Tibial artery (tissue), 4 donors: ENCODE data around the gene MRPL40.
A peak's percentile ranks its signal among the peaks of the same experiment; 100 is the strongest.

Source experiments
- DNase-seq, 2 donors: peaks; one replicate each; pipeline ENCODE4 v3.0.0-alpha.2; 2019
- H3K27ac ChIP-seq, 2 donors: fragments of 200-600 bp; sonication (generic) in 1 of 2; 1 replicate in 1 of 2; 2 replicates in 1 of 2; pipeline ENCODE4 v1.5.1; 2018 to 2019; ENCODE audit warnings: mild to moderate bottlenecking in 1 of 2
- H3K27me3 ChIP-seq, 2 donors: fragments of 200-600 bp; sonication (generic) in 1 of 2; one replicate each; pipeline versions ENCODE4 v1.5.1 to v1.6.0; 2016 to 2019
- H3K36me3 ChIP-seq, 3 donors: fragments of 200-600 bp; sonication (generic) in 2 of 3; one replicate each; pipeline ENCODE4 v1.5.1; 2016 to 2019; ENCODE audit warnings: mild to moderate bottlenecking in 2 of 3
- H3K4me1 ChIP-seq, 4 donors: fragments of 200-600 bp; sonication (generic) in 2 of 4; 1 replicate in 3 of 4; 2 replicates in 1 of 4; pipeline ENCODE4 v1.5.1; 2016 to 2019
- H3K4me3 ChIP-seq, 2 donors: fragments of 200-600 bp; sonication (generic) in 1 of 2; 1 replicate in 1 of 2; 2 replicates in 1 of 2; pipeline ENCODE4 v1.5.1; 2018 to 2019; ENCODE audit warnings: mild to moderate bottlenecking in 2 of 2
- H3K9me3 ChIP-seq, 3 donors: fragments of 200-600 bp; sonication (generic) in 1 of 3; one replicate each; pipeline ENCODE4 v1.5.1; 2016 to 2019
- intact Hi-C: fragments of 100-400 bp; cut with DNase I; formaldehyde crosslinking; loops from one replicate; pipeline ENCODE4 v1.15.0; 2023; ENCODE audit warnings: low total_unique reads
- TF ChIP-seq, protein P1 (sequence below), 2 experiments: fragments of 200-600 bp in 1 of 2; fragments of 450-650 bp in 1 of 2; IDR thresholded peaks; one replicate each; pipeline ENCODE4 v1.5.1; 2017 to 2019; ENCODE audit warnings: antibody characterized with exemption in 2 of 2, mild to moderate bottlenecking in 1 of 2, moderate library complexity in 1 of 2

The MRPL40 gene

DNA sequence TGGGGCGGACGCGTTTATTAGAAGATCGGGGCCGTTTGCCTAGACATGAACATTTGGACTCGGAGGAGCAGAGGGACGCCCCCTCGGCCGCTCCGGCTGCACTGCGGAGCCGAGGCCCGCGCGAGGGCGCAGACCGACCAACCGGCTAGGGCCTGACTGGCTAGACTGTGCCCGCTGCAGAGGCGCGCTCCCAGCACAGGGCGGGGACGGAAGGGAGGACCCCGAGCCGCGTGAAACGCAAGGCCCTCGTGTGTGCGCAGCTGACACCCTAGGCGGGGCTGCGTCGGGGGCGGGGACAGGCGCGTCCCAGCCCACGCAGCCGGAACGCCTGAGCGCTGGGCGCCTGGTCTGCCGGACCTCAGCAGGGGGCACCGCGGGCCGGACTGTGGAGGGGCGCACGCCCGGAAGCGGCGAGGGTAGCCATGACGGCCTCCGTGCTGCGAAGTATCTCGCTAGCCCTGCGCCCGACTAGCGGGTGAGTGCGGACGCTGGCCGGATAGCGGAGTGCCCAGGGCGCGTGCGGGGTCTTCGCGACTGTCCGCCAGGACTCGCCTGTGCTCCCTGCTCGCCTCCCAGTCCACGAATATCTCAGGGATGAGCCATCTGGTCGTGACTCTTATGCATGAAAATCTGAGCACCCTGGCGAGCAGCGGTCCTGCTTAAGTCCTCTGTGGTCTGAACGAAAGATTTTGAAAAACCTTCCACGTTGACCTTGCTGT, at the start of gene MRPL40:
TSS of gene MRPL40 (plus strand) at position 413 of the 719 bp plus-strand sequence. CDS start at position 423, 10 bp downstream.
- Histone ChIP-seq H3K36me3 (peaks cover 11 to 29% (median 13%) of the 10 kb centered on the region in 3 donors), H3K4me1 (peaks cover 0 to 31% (median 26%) of the 10 kb centered on the region in 4 donors), H3K27me3 (no peaks in the 10 kb centered on the region), H3K4me3 (peak within 1 kb of the TSS; percentile 80), H3K9me3 (no peaks in the 10 kb centered on the region), H3K27ac (peak within 1 kb of the TSS; percentile 90 to 93)
- TF ChIP-seq, protein P1, sequence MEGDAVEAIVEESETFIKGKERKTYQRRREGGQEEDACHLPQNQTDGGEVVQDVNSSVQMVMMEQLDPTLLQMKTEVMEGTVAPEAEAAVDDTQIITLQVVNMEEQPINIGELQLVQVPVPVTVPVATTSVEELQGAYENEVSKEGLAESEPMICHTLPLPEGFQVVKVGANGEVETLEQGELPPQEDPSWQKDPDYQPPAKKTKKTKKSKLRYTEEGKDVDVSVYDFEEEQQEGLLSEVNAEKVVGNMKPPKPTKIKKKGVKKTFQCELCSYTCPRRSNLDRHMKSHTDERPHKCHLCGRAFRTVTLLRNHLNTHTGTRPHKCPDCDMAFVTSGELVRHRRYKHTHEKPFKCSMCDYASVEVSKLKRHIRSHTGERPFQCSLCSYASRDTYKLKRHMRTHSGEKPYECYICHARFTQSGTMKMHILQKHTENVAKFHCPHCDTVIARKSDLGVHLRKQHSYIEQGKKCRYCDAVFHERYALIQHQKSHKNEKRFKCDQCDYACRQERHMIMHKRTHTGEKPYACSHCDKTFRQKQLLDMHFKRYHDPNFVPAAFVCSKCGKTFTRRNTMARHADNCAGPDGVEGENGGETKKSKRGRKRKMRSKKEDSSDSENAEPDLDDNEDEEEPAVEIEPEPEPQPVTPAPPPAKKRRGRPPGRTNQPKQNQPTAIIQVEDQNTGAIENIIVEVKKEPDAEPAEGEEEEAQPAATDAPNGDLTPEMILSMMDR (IDR thresholded peaks at IDR 0.05), result no peak
- intact Hi-C loops, result no loop called here
- peak; percentile 92 to 97 for DNase-seq

DNA sequence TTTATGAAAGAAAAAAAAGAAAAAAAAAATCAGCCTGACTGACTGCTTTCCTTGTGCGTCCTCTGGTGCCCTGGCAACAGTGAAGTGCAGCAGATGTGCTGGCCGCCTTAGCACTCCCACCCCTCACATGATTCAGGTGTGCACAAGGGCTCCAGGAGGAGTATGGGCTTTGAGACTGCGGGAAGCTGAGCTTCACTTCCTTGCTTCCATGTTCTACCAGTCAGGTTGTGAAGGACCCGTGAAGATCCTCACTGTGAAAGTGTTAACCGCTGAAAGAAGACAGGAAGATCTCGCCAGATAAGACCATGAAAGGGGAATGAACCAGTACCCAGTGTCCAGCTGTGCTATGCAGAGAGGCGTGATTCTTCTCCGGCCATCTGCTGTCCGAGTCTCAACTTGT, 49.1 kb upstream of the MRPL40 start:
- intact Hi-C loops, result no loop called here
- H3K4me3 ChIP-seq, result no peak overlapping the region
- TF ChIP-seq, protein P1 (IDR thresholded peaks at IDR 0.05), result no peak
- no peaks in the 10 kb centered on the region for H3K9me3 ChIP-seq
- no peaks in the 10 kb centered on the region for H3K4me1 ChIP-seq
- no peak overlapping the region for H3K27ac ChIP-seq
- no peaks in the 10 kb centered on the region for H3K27me3 ChIP-seq
- H3K36me3 ChIP-seq, result peaks cover 64 to 87% (median 75%) of the 10 kb centered on the region in 3 donors
- no peak for DNase-seq

DNA sequence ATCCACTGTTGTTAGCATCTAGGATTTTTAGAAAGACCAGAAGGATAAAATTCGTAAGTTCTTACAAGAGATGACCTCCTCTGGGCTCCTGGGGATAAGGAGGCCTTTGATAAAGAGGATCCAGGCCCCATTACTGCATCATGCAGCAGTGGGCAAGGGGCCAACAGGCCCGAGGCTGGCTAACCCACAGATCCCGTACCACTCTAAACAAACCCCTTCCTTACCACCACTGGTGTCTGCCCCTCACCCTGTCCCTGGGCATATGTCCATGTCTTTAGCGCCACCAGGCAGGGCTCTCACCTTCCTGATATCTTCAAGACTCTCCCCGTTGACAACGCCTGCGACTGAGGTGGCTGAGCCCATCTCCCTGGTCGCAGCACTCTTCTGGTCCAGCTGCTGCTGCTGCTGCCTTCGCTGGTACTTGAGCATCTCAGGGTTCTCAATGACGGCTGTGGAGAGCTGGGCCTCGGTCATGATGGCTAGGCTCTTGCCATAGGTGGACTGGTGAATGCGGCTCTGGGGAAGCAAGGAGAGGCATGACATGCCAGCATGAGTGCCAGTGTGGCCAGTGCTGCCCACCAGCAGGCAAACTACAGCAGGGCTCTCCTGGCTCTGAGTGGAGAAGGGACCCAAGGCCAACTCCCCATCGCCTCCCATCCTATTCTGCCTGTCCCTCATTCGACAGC, 47.0 kb upstream of the MRPL40 start:
- Histone ChIP-seq H3K4me1 (no peaks in the 10 kb centered on the region), H3K27me3 (no peaks in the 10 kb centered on the region), H3K36me3 (peaks cover 74 to 100% (median 86%) of the 10 kb centered on the region in 3 donors), H3K4me3 (no peak overlapping the region), H3K9me3 (no peaks in the 10 kb centered on the region), H3K27ac (no peak overlapping the region)
- TF ChIP-seq, protein P1 (IDR thresholded peaks at IDR 0.05), result no peak
- DNase-seq, result no peak
- intact Hi-C loops, result no loop called here

DNA sequence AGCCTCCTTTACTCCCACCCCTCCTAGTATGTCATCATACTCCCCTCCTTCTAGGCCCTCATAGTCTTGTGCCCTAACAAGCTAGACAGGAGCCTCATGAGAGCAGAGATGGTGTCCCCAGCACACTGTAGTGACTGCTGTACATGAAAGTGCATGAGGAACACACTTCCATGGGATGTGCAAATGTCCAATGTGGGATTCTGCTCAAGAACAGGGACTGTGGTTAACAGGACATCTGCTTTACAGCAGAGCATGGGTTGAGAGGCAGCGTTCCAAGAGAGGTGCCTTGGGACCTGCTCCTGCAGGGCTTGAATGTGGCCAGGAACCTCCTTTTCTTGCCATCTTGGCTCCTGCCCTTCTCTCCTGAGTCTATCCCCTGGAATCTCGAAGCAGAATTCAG, 46.1 kb upstream of the MRPL40 start:
- DNase-seq, result no peak
- TF ChIP-seq, protein P1 (IDR thresholded peaks at IDR 0.05), result no peak

DNA sequence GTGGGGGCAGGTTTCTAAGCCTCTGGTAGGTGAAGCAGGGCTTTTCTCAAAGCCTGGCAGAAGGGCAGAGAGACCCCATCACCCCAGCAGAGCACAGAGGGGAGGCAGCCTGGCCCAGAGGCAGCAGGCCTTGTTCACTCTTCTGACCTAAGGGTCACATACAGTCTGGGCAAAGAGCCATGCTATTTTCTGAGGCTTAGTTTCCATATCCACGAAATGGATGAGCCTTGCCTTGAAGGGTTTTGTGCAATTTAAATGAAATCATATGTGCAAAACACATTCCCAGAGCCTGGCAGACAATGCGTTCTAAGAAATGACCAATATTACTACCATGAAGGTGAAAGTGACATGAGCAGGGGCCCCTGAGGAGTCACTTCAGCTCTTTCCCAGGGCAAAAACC, 45.3 kb upstream of the MRPL40 start:
- DNase-seq, result no peak
- Histone ChIP-seq H3K4me1 (no peaks in the 10 kb centered on the region), H3K9me3 (no peaks in the 10 kb centered on the region), H3K27me3 (no peaks in the 10 kb centered on the region), H3K36me3 (peaks cover 78 to 99% (median 98%) of the 10 kb centered on the region in 3 donors), H3K27ac (no peak overlapping the region), H3K4me3 (no peak overlapping the region)
- TF ChIP-seq, protein P1 (IDR thresholded peaks at IDR 0.05), result no peak
- intact Hi-C loops, result no loop called here

More for the DNA sequence above, 46.1 kb upstream of the MRPL40 start:
- Histone ChIP-seq H3K36me3 (peaks cover 74 to 99% (median 93%) of the 10 kb centered on the region in 3 donors), H3K4me1 (no peaks in the 10 kb centered on the region), H3K9me3 (no peaks in the 10 kb centered on the region), H3K27me3 (no peaks in the 10 kb centered on the region), H3K27ac (no peak overlapping the region), H3K4me3 (no peak overlapping the region)
- intact Hi-C loops, result no loop called here
